ENCODE data around the gene WNT7A.

WNT7A gene

DNA sequence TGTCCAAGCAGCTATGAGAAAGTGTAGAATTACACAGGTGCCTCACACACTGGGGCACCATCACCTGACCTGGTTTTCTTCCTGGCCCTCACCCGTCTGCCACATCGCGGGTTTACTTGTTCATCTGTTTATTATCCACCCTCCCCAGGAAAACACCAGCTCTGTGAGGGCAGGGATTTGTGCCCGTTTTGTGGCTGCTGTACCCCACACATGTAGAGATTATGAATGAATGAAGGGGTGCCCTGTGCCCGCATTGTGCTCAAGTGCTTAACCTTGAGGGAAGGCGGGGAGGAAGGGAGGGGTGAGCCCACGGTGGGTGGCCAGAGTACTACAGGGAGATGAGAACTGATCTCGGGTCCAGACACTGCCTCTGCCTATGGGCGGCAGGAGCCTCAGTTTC is 108.4 kb downstream of the WNT7A start:
- Histone ChIP-seq H3K27me3 (ENCODE audit: control insufficient read depth, insufficient read depth, low read length, poor library complexity, severe bottlenecking) (no peaks in the 10 kb centered on the region), H3K36me3 (ENCODE audit: control insufficient read depth, insufficient read depth, low read length) (no peaks in the 10 kb centered on the region), H3K9me3 (ENCODE audit: control insufficient read depth, low read length) (no peaks in the 10 kb centered on the region), H3K27ac (ENCODE audit: insufficient read depth, low read depth, low read length, poor library complexity, severe bottlenecking) (no peak overlapping the region), H3K4me1 (ENCODE audit: control insufficient read depth, insufficient read depth, low read length) (peaks cover 4% of the 10 kb centered on the region), H3K4me3 (ENCODE audit: insufficient read depth, low read depth, low read length) (no peak overlapping the region)
- 94% methylated on average over 9 of the region's 9 CpGs for WGBS, 2 experiments

GRCh38 chr3:13770170-13771169 is 109.4 kb downstream of the WNT7A start:
- H3K36me3 ChIP-seq (ENCODE audit: control insufficient read depth, insufficient read depth, low read length), result no peaks in the 10 kb centered on the region
- H3K27ac ChIP-seq (ENCODE audit: insufficient read depth, low read depth, low read length, poor library complexity, severe bottlenecking), result no peak overlapping the region
- peaks cover 4% of the 10 kb centered on the region for H3K4me1 ChIP-seq (ENCODE audit: control insufficient read depth, insufficient read depth, low read length)
- no peak overlapping the region for H3K4me3 ChIP-seq (ENCODE audit: insufficient read depth, low read depth, low read length)
- WGBS, 2 experiments, result 79 to 80% methylated on average over 9 of the region's 9 CpGs
- H3K27me3 ChIP-seq (ENCODE audit: control insufficient read depth, insufficient read depth, low read length, poor library complexity, severe bottlenecking), result no peaks in the 10 kb centered on the region
- H3K9me3 ChIP-seq (ENCODE audit: control insufficient read depth, low read length), result no peaks in the 10 kb centered on the region

GRCh38 chr3:13769422-13769821 is 110.4 kb downstream of the WNT7A start:
- 88 to 93% methylated on average over 8 of the region's 8 CpGs for WGBS, 2 experiments
- Histone ChIP-seq H3K27me3 (ENCODE audit: control insufficient read depth, insufficient read depth, low read length, poor library complexity, severe bottlenecking) (no peaks in the 10 kb centered on the region), H3K4me3 (ENCODE audit: insufficient read depth, low read depth, low read length) (no peak overlapping the region), H3K36me3 (ENCODE audit: control insufficient read depth, insufficient read depth, low read length) (no peaks in the 10 kb centered on the region), H3K4me1 (ENCODE audit: control insufficient read depth, insufficient read depth, low read length) (peaks cover 4% of the 10 kb centered on the region), H3K9me3 (ENCODE audit: control insufficient read depth, low read length) (no peaks in the 10 kb centered on the region), H3K27ac (ENCODE audit: insufficient read depth, low read depth, low read length, poor library complexity, severe bottlenecking) (no peak overlapping the region)

GRCh38 chr3:13768453-13768852 is 111.4 kb downstream of the WNT7A start:
- H3K36me3 ChIP-seq (ENCODE audit: control insufficient read depth, insufficient read depth, low read length), result no peaks in the 10 kb centered on the region
- H3K27ac ChIP-seq (ENCODE audit: insufficient read depth, low read depth, low read length, poor library complexity, severe bottlenecking), result no peak overlapping the region
- H3K4me1 ChIP-seq (ENCODE audit: control insufficient read depth, insufficient read depth, low read length), result peaks cover 4% of the 10 kb centered on the region
- no peaks in the 10 kb centered on the region for H3K27me3 ChIP-seq (ENCODE audit: control insufficient read depth, insufficient read depth, low read length, poor library complexity, severe bottlenecking)
- 85% methylated on average over 11 of the region's 11 CpGs for WGBS, 2 experiments
- no peaks in the 10 kb centered on the region for H3K9me3 ChIP-seq (ENCODE audit: control insufficient read depth, low read length)
- no peak overlapping the region for H3K4me3 ChIP-seq (ENCODE audit: insufficient read depth, low read depth, low read length)

- Histone ChIP-seq H3K27me3 (ENCODE audit: control insufficient read depth, insufficient read depth, low read length, poor library complexity, severe bottlenecking) (no peaks in the 10 kb centered on the region), H3K27ac (ENCODE audit: insufficient read depth, low read depth, low read length, poor library complexity, severe bottlenecking) (no peak overlapping the region), H3K4me3 (ENCODE audit: insufficient read depth, low read depth, low read length) (no peak overlapping the region), H3K4me1 (ENCODE audit: control insufficient read depth, insufficient read depth, low read length) (peaks cover 4% of the 10 kb centered on the region), H3K9me3 (ENCODE audit: control insufficient read depth, low read length) (no peaks in the 10 kb centered on the region), H3K36me3 (ENCODE audit: control insufficient read depth, insufficient read depth, low read length) (no peaks in the 10 kb centered on the region)
- WGBS, 2 experiments, result 81 to 84% methylated on average over 4 of the region's 4 CpGs
These were observed 112.0 kb downstream of the WNT7A start for GRCh38 chr3:13767896-13768295.

DNA sequence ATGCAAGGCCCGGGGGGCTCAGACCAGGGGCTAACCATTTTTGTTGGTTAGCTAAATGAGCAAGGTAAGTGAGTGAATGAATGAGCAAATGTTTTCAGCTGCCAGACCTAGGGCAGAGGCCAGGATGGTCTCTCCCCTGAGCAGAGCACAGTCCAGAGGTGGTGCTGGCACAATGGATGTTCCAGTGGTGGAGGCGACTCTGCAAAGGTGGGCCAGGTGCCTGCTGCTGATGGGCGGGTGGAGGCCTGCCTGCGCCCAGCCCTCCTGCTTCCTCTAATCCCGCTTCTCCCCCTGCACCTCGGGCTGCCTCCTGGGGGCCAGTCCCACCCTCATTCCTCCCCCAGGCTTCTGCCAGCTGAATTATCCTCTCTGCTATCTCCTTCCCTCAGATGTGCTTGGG is 112.8 kb downstream of the WNT7A start:
- Histone ChIP-seq H3K9me3 (ENCODE audit: control insufficient read depth, low read length) (no peaks in the 10 kb centered on the region), H3K27ac (ENCODE audit: insufficient read depth, low read depth, low read length, poor library complexity, severe bottlenecking) (no peak overlapping the region), H3K27me3 (ENCODE audit: control insufficient read depth, insufficient read depth, low read length, poor library complexity, severe bottlenecking) (no peaks in the 10 kb centered on the region), H3K4me1 (ENCODE audit: control insufficient read depth, insufficient read depth, low read length) (peaks cover 4% of the 10 kb centered on the region), H3K36me3 (ENCODE audit: control insufficient read depth, insufficient read depth, low read length) (no peaks in the 10 kb centered on the region), H3K4me3 (ENCODE audit: insufficient read depth, low read depth, low read length) (no peak overlapping the region)
- WGBS, 2 experiments, result 89 to 92% methylated on average over 6 of the region's 6 CpGs

Measured in ectodermal cell (in vitro differentiated cells).